ENCODE data around the gene GMPPB.

DNA sequence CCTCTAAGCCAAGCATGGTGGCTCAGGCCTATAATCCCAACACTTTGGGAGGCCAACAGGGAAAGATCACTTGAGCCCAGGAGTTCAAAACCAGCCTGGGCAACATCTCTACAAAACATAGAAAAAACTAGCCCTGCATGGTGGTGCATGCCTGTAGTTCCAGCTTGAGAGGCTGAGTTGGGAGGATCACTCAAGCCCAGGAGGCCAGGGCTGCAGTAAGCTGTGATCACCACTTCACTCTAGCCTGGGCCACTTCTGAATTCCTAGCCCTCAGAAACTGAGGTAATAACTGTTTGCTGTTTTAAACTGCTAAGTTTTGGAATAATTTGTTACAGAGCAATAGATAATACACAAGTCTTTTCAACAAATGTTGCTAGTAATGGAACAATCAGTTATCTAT is 46.2 kb upstream of the GMPPB start:
- TF ChIP-seq, protein P1, sequence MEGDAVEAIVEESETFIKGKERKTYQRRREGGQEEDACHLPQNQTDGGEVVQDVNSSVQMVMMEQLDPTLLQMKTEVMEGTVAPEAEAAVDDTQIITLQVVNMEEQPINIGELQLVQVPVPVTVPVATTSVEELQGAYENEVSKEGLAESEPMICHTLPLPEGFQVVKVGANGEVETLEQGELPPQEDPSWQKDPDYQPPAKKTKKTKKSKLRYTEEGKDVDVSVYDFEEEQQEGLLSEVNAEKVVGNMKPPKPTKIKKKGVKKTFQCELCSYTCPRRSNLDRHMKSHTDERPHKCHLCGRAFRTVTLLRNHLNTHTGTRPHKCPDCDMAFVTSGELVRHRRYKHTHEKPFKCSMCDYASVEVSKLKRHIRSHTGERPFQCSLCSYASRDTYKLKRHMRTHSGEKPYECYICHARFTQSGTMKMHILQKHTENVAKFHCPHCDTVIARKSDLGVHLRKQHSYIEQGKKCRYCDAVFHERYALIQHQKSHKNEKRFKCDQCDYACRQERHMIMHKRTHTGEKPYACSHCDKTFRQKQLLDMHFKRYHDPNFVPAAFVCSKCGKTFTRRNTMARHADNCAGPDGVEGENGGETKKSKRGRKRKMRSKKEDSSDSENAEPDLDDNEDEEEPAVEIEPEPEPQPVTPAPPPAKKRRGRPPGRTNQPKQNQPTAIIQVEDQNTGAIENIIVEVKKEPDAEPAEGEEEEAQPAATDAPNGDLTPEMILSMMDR (IDR thresholded peaks at IDR 0.05; ENCODE audit: low read depth, low read length, missing input control), result no peak
- TF ChIP-seq EGR1 (IDR thresholded peaks at IDR 0.05; ENCODE audit: low read depth in 2 of 2), result no peak
- no peak for TF ChIP-seq RAD21 (IDR thresholded peaks at IDR 0.05)
- no peak for TF ChIP-seq YY1 (IDR thresholded peaks at IDR 0.05)
- TF ChIP-seq, protein P2, sequence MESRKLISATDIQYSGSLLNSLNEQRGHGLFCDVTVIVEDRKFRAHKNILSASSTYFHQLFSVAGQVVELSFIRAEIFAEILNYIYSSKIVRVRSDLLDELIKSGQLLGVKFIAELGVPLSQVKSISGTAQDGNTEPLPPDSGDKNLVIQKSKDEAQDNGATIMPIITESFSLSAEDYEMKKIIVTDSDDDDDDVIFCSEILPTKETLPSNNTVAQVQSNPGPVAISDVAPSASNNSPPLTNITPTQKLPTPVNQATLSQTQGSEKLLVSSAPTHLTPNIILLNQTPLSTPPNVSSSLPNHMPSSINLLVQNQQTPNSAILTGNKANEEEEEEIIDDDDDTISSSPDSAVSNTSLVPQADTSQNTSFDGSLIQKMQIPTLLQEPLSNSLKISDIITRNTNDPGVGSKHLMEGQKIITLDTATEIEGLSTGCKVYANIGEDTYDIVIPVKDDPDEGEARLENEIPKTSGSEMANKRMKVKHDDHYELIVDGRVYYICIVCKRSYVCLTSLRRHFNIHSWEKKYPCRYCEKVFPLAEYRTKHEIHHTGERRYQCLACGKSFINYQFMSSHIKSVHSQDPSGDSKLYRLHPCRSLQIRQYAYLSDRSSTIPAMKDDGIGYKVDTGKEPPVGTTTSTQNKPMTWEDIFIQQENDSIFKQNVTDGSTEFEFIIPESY (IDR thresholded peaks at IDR 0.05), result no peak
- TF ChIP-seq TAF1 (conservative IDR thresholded peaks at IDR 0.05), result no peak
- no peak for TF ChIP-seq NR2F2 (IDR thresholded peaks at IDR 0.05)
- TF ChIP-seq HNF4G (IDR thresholded peaks at IDR 0.05), result no peak
- TF ChIP-seq GABPA (IDR thresholded peaks at IDR 0.05 in 1 of 2, conservative IDR thresholded peaks at IDR 0.05 in 1 of 2), result no peak
- no peak for TF ChIP-seq JUND (IDR thresholded peaks at IDR 0.05)

Data from liver (tissue), 3 donors.